BJ (cell line): Measurements from ENCODE around the gene KIAA0930. TPM values are rescaled to one million over a fixed set of nuclear protein-coding genes. Genes with fewer than 3 reads are reported as not detected.

Experiments used
- CTCF ChIA-PET: fragments of 350-600 bp; formaldehyde crosslinking; extraction: SDS; loops from one replicate; lab custom pipeline; 2021; ENCODE audit warnings: antibody characterized with exemption, inconsistent platforms; lab: Yijun Ruan, JAX
- POLR2A ChIA-PET: fragments of 300-600 bp; sonication (Branson Sonifier 250); formaldehyde crosslinking; extraction: SDS; loops from one replicate; lab custom pipeline; 2021; ENCODE audit warnings: antibody characterized with exemption; lab: Charles Lee
- DNase-seq: peaks from one replicate; pipeline ENCODE4 v3.0.0-alpha.2; 2011; ENCODE audit warnings: low read depth
- H3K27me3 ChIP-seq: 2 replicates; pipeline ENCODE4 v1.6.0; 2011; ENCODE audit warnings: low read length; ENCODE audit not compliant: control insufficient read depth, insufficient read depth
- H3K36me3 ChIP-seq: 2 replicates; pipeline ENCODE4 v1.5.1; 2011; ENCODE audit warnings: low read length; ENCODE audit not compliant: control insufficient read depth, insufficient read depth
- H3K4me3 ChIP-seq: 2 replicates; pipeline ENCODE4 v1.5.1; 2011; ENCODE audit warnings: low read depth, mild to moderate bottlenecking, control low read depth, low read length
- polyA plus RNA-seq: library from polyadenylated mRNA; depleted of rRNA; stranded (reverse); fragments of >200 nt; gene quantifications from 2 replicates; pipeline ENCODE4 v1.2.3, GENCODE V29; 2011
- TF ChIP-seq, protein P1 (sequence below): IDR thresholded peaks from 2 replicates; pipeline ENCODE4 v1.5.1; 2011; ENCODE audit warnings: low read depth, mild to moderate bottlenecking, control low read depth, inconsistent platforms, low read length, moderate library complexity; ENCODE audit not compliant: insufficient read depth

KIAA0930 gene
- polyA plus RNA-seq, 1 experiment: 64.0 TPM

- DNase-seq: no peak
- H3K27me3 ChIP-seq: no peaks in the 10 kb centered on the region
- ChIA-PET POLR2A (no interaction called here), CTCF (no interaction called here)
- H3K36me3 ChIP-seq: peaks cover 9% of the 10 kb centered on the region
- no peak overlapping the region for H3K4me3 ChIP-seq
- TF ChIP-seq, protein P1, sequence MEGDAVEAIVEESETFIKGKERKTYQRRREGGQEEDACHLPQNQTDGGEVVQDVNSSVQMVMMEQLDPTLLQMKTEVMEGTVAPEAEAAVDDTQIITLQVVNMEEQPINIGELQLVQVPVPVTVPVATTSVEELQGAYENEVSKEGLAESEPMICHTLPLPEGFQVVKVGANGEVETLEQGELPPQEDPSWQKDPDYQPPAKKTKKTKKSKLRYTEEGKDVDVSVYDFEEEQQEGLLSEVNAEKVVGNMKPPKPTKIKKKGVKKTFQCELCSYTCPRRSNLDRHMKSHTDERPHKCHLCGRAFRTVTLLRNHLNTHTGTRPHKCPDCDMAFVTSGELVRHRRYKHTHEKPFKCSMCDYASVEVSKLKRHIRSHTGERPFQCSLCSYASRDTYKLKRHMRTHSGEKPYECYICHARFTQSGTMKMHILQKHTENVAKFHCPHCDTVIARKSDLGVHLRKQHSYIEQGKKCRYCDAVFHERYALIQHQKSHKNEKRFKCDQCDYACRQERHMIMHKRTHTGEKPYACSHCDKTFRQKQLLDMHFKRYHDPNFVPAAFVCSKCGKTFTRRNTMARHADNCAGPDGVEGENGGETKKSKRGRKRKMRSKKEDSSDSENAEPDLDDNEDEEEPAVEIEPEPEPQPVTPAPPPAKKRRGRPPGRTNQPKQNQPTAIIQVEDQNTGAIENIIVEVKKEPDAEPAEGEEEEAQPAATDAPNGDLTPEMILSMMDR: no peak
Measured at GRCh38 chr22:45185718-45186514, 54.8 kb downstream of the KIAA0930 start.

- H3K27me3 ChIP-seq: no peaks in the 10 kb centered on the region
- H3K36me3 ChIP-seq: peaks cover 11% of the 10 kb centered on the region
- ChIA-PET CTCF (no interaction called here), POLR2A (no interaction called here)
- TF ChIP-seq, protein P1: no peak
- no peak for DNase-seq
- H3K4me3 ChIP-seq: no peak overlapping the region
Measured at GRCh38 chr22:45183974-45184373, 56.7 kb downstream of the KIAA0930 start.

DNA sequence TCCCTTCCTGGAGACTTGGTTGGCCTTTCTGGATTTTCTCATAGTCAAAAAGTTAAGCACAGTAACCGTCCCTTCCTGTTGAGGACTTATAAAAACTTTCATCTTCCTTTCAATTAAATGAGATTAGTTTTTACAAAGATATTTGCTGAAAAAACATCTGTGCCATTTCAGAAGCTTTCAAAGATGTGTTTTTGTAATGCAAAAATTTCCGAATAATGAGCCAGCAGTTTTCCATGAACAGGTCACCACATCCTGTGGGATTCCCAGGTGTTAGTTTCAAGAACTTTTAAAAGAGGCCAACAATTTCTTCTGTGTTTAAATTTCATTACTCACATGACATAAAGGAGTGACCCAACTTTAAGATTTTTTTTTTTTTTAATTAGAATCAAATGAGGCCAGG, 58.9 kb downstream of the KIAA0930 start:
- no peak for DNase-seq
- no peak overlapping the region for H3K4me3 ChIP-seq
- TF ChIP-seq, protein P1: no peak
- no peaks in the 10 kb centered on the region for H3K27me3 ChIP-seq
- ChIA-PET CTCF (interaction anchor here (1.0 to 1.1 kb wide), 2 partner anchors 11 to 27 kb away, joined by 3 to 5 read pairs; no protein-coding TSS in a partner anchor), POLR2A (no interaction called here)
- H3K36me3 ChIP-seq: peaks cover 11% of the 10 kb centered on the region

DNA sequence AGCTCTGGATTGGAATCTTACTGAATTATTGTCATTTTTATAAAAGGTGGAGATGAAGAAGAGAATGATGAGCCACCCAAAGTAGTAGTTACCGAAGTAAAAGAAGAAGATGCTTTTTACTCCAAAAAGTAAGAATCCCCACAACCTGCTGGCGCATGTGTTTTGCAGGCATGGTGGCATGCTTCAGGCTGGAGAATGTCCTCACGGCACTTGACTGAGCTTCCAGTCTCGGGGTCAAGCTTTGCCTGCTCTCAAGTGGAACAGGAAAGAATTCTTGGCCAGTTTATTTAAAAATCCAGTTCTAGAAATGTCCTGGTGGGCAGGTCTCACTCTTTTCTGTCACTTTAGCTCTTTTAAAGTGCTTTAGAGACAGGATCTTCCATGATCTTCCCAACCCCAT, 59.5 kb downstream of the KIAA0930 start:
- H3K4me3 ChIP-seq: no peak overlapping the region
- no peak for DNase-seq
- H3K27me3 ChIP-seq: no peaks in the 10 kb centered on the region
- TF ChIP-seq, protein P1: no peak
- ChIA-PET POLR2A (no interaction called here), CTCF (interaction anchor here (1.0 to 1.1 kb wide), 2 partner anchors 12 to 27 kb away, joined by 3 to 5 read pairs; no protein-coding TSS in a partner anchor)
- H3K36me3 ChIP-seq: peaks cover 11% of the 10 kb centered on the region

- TF ChIP-seq, protein P1: no peak
- Histone ChIP-seq H3K4me3 (no peak overlapping the region), H3K27me3 (no peaks in the 10 kb centered on the region), H3K36me3 (peaks cover 15% of the 10 kb centered on the region)
- no peak for DNase-seq
- ChIA-PET CTCF (interaction anchor here (0.6 kb wide), 1 partner anchor 77 kb away, joined by 6 read pairs; no protein-coding TSS in a partner anchor), POLR2A (no interaction called here)
Measured at GRCh38 chr22:45180146-45180679, 60.5 kb downstream of the KIAA0930 start.
